H1 (cell line): ENCODE data around the gene RMC1. TPM values are rescaled to one million over a fixed set of nuclear protein-coding genes. Genes with fewer than 3 reads are reported as not detected.

Experiments
- RNF2 ChIP-seq: fragments of 200-900, 300-1000 bp; sonication (generic); IDR thresholded peaks from 2 replicates; pipeline ENCODE4 v1.7.1; 2016; ENCODE audit warnings: borderline replicate concordance, low read depth, mild to moderate bottlenecking, antibody characterized with exemption, low read length; ENCODE audit not compliant: poor library complexity, severe bottlenecking; ENCODE audit errors: missing control alignments
- polyA plus RNA-seq, 7 experiments: library from polyadenylated mRNA; depleted of rRNA in 3 of 7; stranded (reverse) in 5 of 7; unstranded in 2 of 7; fragments of >200 nt in 5 of 7; fragments of 200-250 nt in 2 of 7; gene quantifications; 1 replicate in 5 of 7; 2 replicates in 1 of 7; 4 replicates in 1 of 7; pipeline versions ENCODE4 v1.2.1 to v1.2.3, GENCODE V29; 2011 to 2013; ENCODE audit warnings: missing spikeins in 2 of 7, mixed read lengths in 2 of 7
- total RNA-seq: library from RNA; stranded (reverse); fragmentation: NEBNext Ultra II Directional; extraction: Animal tissue kit (Norgen Biotek cat#: 25700); gene quantifications from 2 replicates; pipeline ENCODE4 v1.2.1, GENCODE V29; 2021

The RMC1 gene
- total and polyA plus RNA-seq, 2 of the 8 experiments (the other 6 are each of a cell fraction or from before 2014, with no cell fraction given), result 16.4 to 20.1 TPM

DNA sequence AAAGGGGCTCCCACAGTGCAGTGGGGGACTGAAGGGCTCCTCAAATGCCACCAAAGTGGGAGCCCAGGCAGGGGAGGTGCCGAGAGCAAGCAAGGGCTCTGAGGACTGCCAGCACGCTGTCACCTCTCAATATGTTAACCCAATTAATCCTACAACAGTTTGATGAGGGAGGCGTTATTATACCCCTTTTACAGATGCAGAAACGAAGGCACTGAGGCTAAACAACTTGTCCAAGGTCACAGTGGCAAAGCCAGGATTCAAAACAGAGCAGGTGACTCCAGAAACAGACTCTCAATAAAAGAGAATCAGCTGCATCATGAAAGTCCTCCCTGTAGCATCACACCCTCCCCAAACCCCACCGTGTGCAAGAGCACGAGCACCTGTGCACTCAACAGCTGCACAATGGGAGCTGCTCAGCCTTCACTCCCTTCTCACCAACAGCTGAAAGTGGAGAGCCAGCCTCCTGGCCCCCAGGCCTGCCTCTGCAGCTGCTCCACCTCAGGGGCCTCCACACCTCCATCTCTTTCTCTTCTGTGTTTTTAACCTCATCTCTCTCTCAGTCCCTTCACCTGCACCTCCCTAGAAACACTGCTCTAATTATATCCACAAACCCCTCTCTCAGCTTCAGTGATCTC lies 74.9 kb downstream of the RMC1 start (continued):
- TF ChIP-seq RNF2, result no peak
